ENCODE results near the gene MIP. TPM values are rescaled to one million over a fixed set of nuclear protein-coding genes. Genes with fewer than 3 reads are reported as not detected.

Gene MIP
- total RNA-seq, 1 experiment from 2014 or later = 0.17 TPM

DNA sequence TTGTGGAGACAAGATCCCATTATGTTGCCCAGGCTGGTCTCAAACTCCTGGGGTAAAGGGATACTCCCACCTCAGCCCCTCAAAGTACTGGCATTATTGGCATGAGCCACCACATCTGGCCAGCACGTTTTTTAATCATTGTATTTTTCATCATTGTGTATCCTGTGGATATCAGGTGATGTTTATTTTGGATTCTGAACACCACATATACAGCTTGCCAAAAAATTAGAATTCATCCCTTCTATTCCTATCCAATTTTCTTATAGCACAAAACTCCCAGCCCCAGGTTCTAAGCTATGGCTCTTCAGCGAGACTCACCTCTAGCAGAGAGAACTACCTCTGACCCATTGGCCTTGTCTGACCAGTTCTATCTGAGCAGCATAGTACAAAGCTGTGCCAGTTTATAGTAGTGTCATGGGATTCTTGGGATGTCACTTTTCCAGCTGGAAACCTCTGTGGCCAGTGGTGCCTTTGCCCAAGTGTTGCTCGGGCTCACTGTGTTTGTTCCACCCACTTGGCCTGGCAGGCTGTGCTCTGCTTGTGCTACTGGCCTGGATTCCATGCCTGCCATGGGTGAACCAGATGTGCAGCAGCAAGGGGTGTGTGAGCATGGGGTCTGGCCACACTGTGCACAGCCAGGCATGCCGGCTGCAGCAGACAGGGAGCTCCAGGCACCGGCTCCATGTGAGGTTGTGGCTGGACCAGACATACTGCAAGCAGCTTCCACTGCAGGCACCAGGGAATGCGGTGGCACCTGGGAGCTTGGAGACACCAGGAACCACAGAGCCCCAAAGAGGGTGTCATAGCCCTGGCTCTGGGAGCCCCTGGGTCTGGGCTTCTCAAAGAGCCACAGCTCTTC is 42.4 kb downstream of the MIP start:
- Histone ChIP-seq H2AK5ac (ENCODE audit: insufficient read length, low read length) (no peak overlapping the region), H3K27ac (ENCODE audit: insufficient read length, low read depth, low read length) (no peak overlapping the region), H3K4me1 (ENCODE audit: insufficient read depth, low read length) (no peaks in the 10 kb centered on the region), H3K9ac (ENCODE audit: extremely low read depth, insufficient read length, low read length) (no peak overlapping the region), H3K9me3 (ENCODE audit: control insufficient read depth, low read depth, low read length) (no peaks in the 10 kb centered on the region), H2AFZ (ENCODE audit: low read length) (no peak overlapping the region), H2BK12ac (ENCODE audit: insufficient read length, low read depth, low read length) (no peak overlapping the region), H4K8ac (replicated peaks; ENCODE audit: insufficient read length, low read depth, low read length) (no peak overlapping the region), H2BK15ac (ENCODE audit: low read depth, low read length) (no peak overlapping the region), H3K4me2 (ENCODE audit: insufficient read depth, insufficient read length, low read length) (no peak overlapping the region), H2BK120ac (ENCODE audit: low read depth, low read length, poor library complexity, severe bottlenecking) (no peak overlapping the region), H4K91ac (ENCODE audit: insufficient read length, low read depth, low read length) (no peak overlapping the region), H4K20me1 (ENCODE audit: control insufficient read depth, insufficient read depth, insufficient read length) (no peaks in the 10 kb centered on the region), H3T11ph (ENCODE audit: low read length) (no peak overlapping the region), H3K23ac (ENCODE audit: insufficient read length, low read depth, low read length) (no peak overlapping the region), H3K14ac (ENCODE audit: insufficient read depth, low read length) (no peak overlapping the region), H4K5ac (ENCODE audit: insufficient read length, low read depth, low read length) (no peak overlapping the region), H3K18ac (ENCODE audit: insufficient read length, low read depth, low read length) (no peak overlapping the region), H3K79me2 (ENCODE audit: insufficient read depth, low read length) (no peaks in the 10 kb centered on the region), H3K56ac (ENCODE audit: insufficient read length, low read depth, low read length) (no peak overlapping the region), H3K27me3 (ENCODE audit: insufficient read depth, low read length) (no peaks in the 10 kb centered on the region), H3K4ac (ENCODE audit: low read depth, low read length) (no peak overlapping the region), H2BK5ac (ENCODE audit: insufficient read length, low read length) (no peak overlapping the region), H3K23me2 (ENCODE audit: insufficient read length, low read depth, low read length, poor library complexity, severe bottlenecking) (no peaks in the 10 kb centered on the region), H2BK20ac (ENCODE audit: low read depth, low read length, poor library complexity, severe bottlenecking) (no peak overlapping the region), H3K79me1 (ENCODE audit: insufficient read depth, low read depth, low read length, poor library complexity, severe bottlenecking) (no peaks in the 10 kb centered on the region)
- Mint-ChIP-seq H3K9me3 (no peaks in the 10 kb centered on the region), H3K4me1 (peaks cover 0 to 2% of the 10 kb centered on the region in 2 experiments; a peak in 1 of 4 replicates), H3K36me3 (ENCODE audit: insufficient read depth in 1 of 3, low read depth in 3 of 3) (peaks cover 0 to 22% (median 19%) of the 10 kb centered on the region in 3 experiments; a peak in 6 of 7 replicates), H3K4me3 (no peak overlapping the region), H3K27me3 (ENCODE audit: low read depth) (no peaks in the 10 kb centered on the region), H3K27ac (no peak overlapping the region)
- TF ChIP-seq, protein P1, sequence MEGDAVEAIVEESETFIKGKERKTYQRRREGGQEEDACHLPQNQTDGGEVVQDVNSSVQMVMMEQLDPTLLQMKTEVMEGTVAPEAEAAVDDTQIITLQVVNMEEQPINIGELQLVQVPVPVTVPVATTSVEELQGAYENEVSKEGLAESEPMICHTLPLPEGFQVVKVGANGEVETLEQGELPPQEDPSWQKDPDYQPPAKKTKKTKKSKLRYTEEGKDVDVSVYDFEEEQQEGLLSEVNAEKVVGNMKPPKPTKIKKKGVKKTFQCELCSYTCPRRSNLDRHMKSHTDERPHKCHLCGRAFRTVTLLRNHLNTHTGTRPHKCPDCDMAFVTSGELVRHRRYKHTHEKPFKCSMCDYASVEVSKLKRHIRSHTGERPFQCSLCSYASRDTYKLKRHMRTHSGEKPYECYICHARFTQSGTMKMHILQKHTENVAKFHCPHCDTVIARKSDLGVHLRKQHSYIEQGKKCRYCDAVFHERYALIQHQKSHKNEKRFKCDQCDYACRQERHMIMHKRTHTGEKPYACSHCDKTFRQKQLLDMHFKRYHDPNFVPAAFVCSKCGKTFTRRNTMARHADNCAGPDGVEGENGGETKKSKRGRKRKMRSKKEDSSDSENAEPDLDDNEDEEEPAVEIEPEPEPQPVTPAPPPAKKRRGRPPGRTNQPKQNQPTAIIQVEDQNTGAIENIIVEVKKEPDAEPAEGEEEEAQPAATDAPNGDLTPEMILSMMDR (conservative IDR thresholded peaks at IDR 0.05) = no peak
- WGBS (ENCODE audit: extremely low coverage, insufficient read length, low lambda C conversion rate) = no CpG with 5 or more reads among the region's 6 CpGs
- no peak for DNase-seq
